MM.1S (cell line): ENCODE measurements around the gene C4orf51.

Experiments
- DNase-seq: peaks from one replicate; pipeline ENCODE4 v3.0.0-alpha.2; 2015
- H2AFZ ChIP-seq: fragments of 300-600 bp; sonication (generic); 2 replicates; pipeline ENCODE4 v1.6.0; 2016; ENCODE audit warnings: antibody characterized with exemption, low read length
- H3F3A ChIP-seq: fragments of 300-600 bp; sonication (generic); 2 replicates; pipeline ENCODE4 v1.6.1; 2016; ENCODE audit warnings: mild to moderate bottlenecking, antibody characterized with exemption, low read length, moderate library complexity, mixed read lengths; ENCODE audit not compliant: insufficient read depth
- H3K27ac ChIP-seq: fragments of 300-600 bp; sonication (generic); 2 replicates; pipeline ENCODE4 v1.5.1; 2016; ENCODE audit warnings: mild to moderate bottlenecking, low read length
- H3K27me3 ChIP-seq: fragments of 300-600 bp; sonication (generic); replicated peaks from 2 replicates; pipeline ENCODE4 v1.6.0; 2016; ENCODE audit warnings: low read length; ENCODE audit not compliant: insufficient read depth
- H3K36me3 ChIP-seq: fragments of 300-600 bp; sonication (generic); replicated peaks from 2 replicates; pipeline ENCODE4 v1.6.1; 2016; ENCODE audit warnings: mild to moderate bottlenecking, low read length, mixed read lengths; ENCODE audit not compliant: insufficient read depth
- H3K4me1 ChIP-seq: fragments of 300-600 bp; sonication (generic); 2 replicates; pipeline ENCODE4 v1.6.1; 2016; ENCODE audit warnings: low read length, mixed read lengths
- H3K4me2 ChIP-seq: fragments of 300-600 bp; sonication (generic); 2 replicates; pipeline ENCODE4 v1.6.0; 2016; ENCODE audit warnings: low read depth, low read length
- H3K4me3 ChIP-seq: fragments of 300-600 bp; sonication (generic); 2 replicates; pipeline ENCODE4 v1.5.1; 2016; ENCODE audit warnings: low read length, mixed read lengths
- H3K79me2 ChIP-seq: fragments of 300-600 bp; sonication (generic); 2 replicates; pipeline ENCODE4 v1.6.1; 2016; ENCODE audit warnings: mixed run types, low read length, mixed read lengths
- H3K9ac ChIP-seq: fragments of 300-600 bp; sonication (generic); 2 replicates; pipeline ENCODE4 v1.6.1; 2016; ENCODE audit warnings: low read length, mixed read lengths
- H3K9me2 ChIP-seq: fragments of 300-600 bp; sonication (generic); replicated peaks from 2 replicates; pipeline ENCODE4 v1.6.1; 2016; ENCODE audit warnings: mild to moderate bottlenecking, low read length, mixed read lengths; ENCODE audit not compliant: insufficient read depth
- H3K9me3 ChIP-seq: fragments of 300-600 bp; sonication (generic); replicated peaks from 2 replicates; pipeline ENCODE4 v1.6.1; 2016; ENCODE audit warnings: mild to moderate bottlenecking, low read length, mixed read lengths; ENCODE audit not compliant: insufficient read depth
- H4K20me1 ChIP-seq: fragments of 300-600 bp; sonication (generic); 2 replicates; pipeline ENCODE4 v1.6.1; 2016; ENCODE audit warnings: mild to moderate bottlenecking, low read length, moderate library complexity, mixed read lengths; ENCODE audit not compliant: insufficient read depth
- EZH2 ChIP-seq: fragments of 300-600 bp; sonication (generic); optimal IDR thresholded peaks from 2 replicates; pipeline ENCODE3; 2017; ENCODE audit warnings: low read depth, mild to moderate bottlenecking, antibody characterized with exemption, low read length, mixed read lengths
- EZH2phosphoT487 ChIP-seq: fragments of 300-600 bp; sonication (generic); IDR thresholded peaks from 2 replicates; pipeline ENCODE4 v1.6.1; 2018; ENCODE audit warnings: antibody characterized with exemption, low read length
- TF ChIP-seq, protein P1 (sequence below): fragments of 300-600 bp; sonication (generic); IDR thresholded peaks from 2 replicates; pipeline ENCODE4 v1.5.1; 2016; ENCODE audit warnings: antibody characterized with exemption, low read length, mixed read lengths

The C4orf51 gene

DNA sequence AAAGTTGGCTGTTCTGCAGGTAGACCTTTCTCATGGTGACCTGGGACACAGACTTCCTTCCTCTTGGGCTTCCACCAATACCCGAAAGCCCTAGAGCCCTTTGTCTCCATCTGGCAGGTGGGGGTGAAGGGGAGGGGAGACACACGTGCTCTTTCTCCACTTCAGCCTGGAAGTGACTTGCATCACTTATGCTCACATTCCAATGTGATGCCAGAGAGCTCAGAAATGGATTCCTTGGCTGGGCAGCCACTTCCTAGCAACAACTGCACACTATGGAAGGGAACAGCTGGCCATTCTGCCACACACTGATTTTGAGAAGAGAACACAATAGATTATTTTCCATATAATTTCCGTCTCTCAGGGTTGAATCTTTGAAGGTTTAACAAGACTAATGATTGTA lies 36.3 kb downstream of the C4orf51 start:
- 0 out of 2 replicates have a peak, but pooled peaks cover 3% of the 10 kb centered on the region for H3K4me1 ChIP-seq
- H3K36me3 ChIP-seq: no peaks in the 10 kb centered on the region
- no peaks in the 10 kb centered on the region for H3K79me2 ChIP-seq
- no peaks in the 10 kb centered on the region for H3F3A ChIP-seq
- no peaks in the 10 kb centered on the region for H3K27me3 ChIP-seq
- H3K9me3 ChIP-seq: no peaks in the 10 kb centered on the region
- no peak overlapping the region for H3K27ac ChIP-seq
- H4K20me1 ChIP-seq: no peaks in the 10 kb centered on the region
- DNase-seq: no peak
- no peaks in the 10 kb centered on the region for H3K9me2 ChIP-seq
- H3K4me2 ChIP-seq: no peak overlapping the region
- H3K4me3 ChIP-seq: no peak overlapping the region
- no peak overlapping the region for H3K9ac ChIP-seq
- TF ChIP-seq EZH2phosphoT487 (no peak), EZH2 (no peak)
- TF ChIP-seq, protein P1, sequence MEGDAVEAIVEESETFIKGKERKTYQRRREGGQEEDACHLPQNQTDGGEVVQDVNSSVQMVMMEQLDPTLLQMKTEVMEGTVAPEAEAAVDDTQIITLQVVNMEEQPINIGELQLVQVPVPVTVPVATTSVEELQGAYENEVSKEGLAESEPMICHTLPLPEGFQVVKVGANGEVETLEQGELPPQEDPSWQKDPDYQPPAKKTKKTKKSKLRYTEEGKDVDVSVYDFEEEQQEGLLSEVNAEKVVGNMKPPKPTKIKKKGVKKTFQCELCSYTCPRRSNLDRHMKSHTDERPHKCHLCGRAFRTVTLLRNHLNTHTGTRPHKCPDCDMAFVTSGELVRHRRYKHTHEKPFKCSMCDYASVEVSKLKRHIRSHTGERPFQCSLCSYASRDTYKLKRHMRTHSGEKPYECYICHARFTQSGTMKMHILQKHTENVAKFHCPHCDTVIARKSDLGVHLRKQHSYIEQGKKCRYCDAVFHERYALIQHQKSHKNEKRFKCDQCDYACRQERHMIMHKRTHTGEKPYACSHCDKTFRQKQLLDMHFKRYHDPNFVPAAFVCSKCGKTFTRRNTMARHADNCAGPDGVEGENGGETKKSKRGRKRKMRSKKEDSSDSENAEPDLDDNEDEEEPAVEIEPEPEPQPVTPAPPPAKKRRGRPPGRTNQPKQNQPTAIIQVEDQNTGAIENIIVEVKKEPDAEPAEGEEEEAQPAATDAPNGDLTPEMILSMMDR: no peak
- H2AFZ ChIP-seq: no peak overlapping the region

DNA sequence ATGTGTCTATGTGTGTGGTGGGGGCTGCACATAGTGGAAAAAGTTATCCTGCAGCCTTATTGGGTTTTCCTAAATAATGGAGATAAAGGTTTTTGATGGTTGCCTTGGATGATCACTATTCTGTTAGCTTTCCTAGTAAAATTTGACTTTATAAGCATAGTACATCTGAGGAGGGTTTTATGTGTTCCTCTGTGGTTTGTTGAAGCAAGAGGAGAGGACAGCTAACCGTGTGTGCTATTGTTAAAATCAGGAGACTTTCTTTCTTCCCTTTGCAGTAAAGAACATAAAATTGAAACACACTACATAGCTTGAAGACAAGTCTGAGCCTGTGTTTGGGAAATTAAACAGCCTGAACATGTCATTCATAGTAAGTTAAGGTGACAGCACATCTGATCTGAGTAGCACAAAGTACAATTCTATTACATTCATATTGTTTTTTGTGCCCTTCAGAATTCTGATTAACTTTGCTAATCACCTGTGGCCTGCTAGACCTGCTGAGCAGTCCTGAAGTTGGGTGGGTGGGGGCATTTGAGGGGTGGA lies 36.8 kb downstream of the C4orf51 start:
- Histone ChIP-seq H3K4me3 (no peak overlapping the region), H4K20me1 (no peaks in the 10 kb centered on the region), H3F3A (no peaks in the 10 kb centered on the region), H3K27ac (no peak overlapping the region), H3K9me3 (no peaks in the 10 kb centered on the region), H3K79me2 (no peaks in the 10 kb centered on the region), H3K4me2 (no peak overlapping the region), H3K27me3 (no peaks in the 10 kb centered on the region), H3K9me2 (no peaks in the 10 kb centered on the region), H3K9ac (no peak overlapping the region), H3K36me3 (no peaks in the 10 kb centered on the region), H2AFZ (no peak overlapping the region), H3K4me1 (0 out of 2 replicates have a peak, but pooled peaks cover 3% of the 10 kb centered on the region)
- DNase-seq: no peak
- TF ChIP-seq EZH2: no peak
- TF ChIP-seq, protein P1: no peak
- TF ChIP-seq EZH2phosphoT487: no peak

DNA sequence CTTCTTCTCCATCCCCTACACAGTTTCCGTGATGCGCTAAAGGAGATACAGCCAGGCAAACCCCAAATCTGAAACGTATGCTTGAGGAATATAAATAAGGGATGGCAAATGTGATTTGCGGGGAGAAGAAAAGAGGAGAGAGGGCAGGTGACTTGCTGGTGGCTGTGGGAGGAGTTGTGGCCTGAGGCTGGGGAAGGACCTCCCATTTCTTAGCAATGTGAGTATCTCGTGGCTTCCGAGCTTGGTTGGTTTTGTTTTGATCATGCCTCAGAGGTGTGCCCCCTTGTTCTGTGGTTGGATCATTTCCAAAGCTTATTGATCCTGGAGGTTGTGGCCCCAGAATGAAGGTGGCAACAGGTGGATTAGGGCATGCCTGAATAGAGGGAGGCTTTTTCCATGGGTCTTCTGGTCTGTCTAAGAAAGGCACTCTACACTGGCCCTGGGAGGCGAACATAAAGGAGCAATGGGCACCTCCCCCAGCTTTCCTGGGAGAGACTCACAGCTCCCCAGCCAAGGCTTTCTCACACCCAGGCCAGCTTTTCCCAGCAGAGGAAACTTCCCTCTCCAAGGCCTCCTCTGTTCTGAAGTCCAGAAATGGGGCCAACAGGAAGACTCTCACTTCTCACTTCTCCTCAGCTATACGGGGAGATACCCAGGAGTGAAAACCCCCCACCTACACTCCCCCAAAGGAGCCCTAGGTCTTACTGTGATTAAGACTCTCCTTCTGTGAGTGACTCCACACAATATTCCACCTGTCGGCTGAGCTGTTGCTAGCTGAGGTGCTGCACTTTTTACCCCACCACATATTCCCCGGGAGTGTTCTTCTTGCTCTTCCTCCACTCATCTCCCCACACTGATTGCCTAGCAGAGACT lies 40.0 kb downstream of the C4orf51 start:
- Histone ChIP-seq H3K27me3 (no peaks in the 10 kb centered on the region), H3K9me3 (no peaks in the 10 kb centered on the region), H3K4me1 (0 out of 2 replicates have a peak, but pooled peaks cover 3% of the 10 kb centered on the region), H3K9ac (no peak overlapping the region), H4K20me1 (no peaks in the 10 kb centered on the region), H3K36me3 (no peaks in the 10 kb centered on the region), H2AFZ (no peak overlapping the region), H3K4me3 (no peak overlapping the region; the same call in 1 of the 2 replicates), H3K9me2 (no peaks in the 10 kb centered on the region), H3K4me2 (peak overlapping the region; percentile 27), H3K27ac (no peak overlapping the region), H3F3A (no peaks in the 10 kb centered on the region), H3K79me2 (no peaks in the 10 kb centered on the region)
- no peak for DNase-seq
- TF ChIP-seq, protein P1: no peak
- TF ChIP-seq EZH2: no peak
- TF ChIP-seq EZH2phosphoT487: no peak
